Stimulated activated CD8-positive, alpha-beta memory T cell treated with anti-CD3 and anti-CD28 coated beads, Interleukin-7, amount 100 ng/mL, for 1 hour (primary cell): ENCODE data around the gene APEH.

Experiments
- DNase-seq, 2 donors: peaks; one replicate each; pipeline ENCODE4 v3.0.0-alpha.2; 2020; ENCODE audit warnings: low read depth in 2 of 2

Gene APEH

DNA sequence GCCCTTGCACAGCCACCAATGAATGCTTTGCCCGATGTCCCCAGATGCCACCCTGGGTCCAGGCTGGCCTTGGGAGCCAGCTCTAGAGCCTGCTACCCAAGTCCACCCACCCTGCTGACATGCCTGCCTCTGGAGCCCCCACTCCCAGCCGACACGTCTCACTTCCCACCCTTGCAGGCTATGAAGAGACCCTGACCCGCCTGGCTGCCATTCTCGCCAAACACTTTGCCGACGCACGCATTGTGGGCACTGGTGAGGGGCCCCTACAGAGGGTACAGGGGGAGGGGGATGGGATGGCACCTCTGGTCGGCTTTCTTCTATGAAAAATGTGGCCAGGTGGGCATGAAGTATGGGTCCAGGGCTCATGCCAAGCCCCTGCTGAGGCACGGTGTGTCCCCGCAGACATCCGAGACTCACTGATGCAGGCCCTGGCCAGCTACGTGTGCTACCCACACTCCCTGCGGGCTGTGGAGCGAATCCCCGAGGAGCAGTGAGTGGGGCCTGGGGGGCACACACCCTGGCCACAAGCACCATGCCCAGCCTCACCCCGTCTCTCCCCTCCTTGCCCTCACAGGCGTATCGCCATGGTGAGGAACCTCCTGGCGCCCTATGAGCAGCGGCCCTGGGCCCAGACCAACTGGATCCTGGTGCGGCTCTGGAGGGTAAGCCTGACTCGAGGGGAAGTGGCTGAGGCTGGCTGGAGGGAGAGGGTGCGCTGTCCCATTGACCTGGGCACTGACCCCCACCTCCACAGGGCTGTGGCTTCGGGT is 39.4 kb downstream of the APEH start:
- DNase-seq: no peak

DNA sequence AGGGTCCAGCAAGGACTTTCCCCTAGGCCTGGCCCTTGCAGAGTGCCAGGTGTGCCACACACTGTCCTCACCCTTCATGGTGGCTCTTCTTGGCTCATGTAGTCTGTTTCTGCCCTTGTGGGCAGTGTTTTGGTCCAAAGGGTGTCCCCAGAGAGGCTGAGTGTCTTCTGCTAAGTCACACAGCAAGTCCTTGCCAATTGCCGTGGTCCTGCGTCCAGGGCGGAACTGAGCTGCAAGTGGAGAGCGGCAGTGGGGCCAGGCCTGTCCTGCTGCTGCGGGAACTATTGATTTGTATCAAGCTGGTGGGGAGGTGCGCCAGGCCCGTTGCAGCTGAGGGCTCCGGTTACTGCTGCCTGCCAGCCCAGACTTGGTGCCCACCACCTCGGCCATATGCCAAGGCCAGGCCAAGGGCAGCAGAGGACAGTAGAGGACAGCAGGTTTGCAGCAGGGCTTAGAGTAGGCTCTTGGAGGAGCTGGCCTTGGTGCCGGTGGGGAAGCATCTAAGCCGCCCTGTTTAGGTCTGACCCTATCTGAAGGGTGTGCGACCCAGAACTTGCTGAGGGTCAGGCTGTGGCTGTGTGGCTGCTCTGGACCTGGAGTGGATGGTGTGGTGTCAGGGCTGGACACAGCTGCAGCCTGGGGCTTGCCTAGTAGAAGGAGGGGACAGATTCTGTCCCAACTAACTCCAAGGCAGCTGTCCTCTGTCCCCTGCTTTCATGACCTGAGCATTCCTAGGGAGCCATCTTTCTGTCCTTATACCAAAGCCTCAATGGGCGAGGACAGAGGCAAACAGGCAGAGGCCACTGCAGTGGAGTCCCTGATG is 40.8 kb downstream of the APEH start:
- no peak for DNase-seq

GRCh38 chr3:49715611-49716121 is 41.5 kb downstream of the APEH start:
- no peak for DNase-seq

- DNase-seq: no peak
These were observed 42.0 kb downstream of the APEH start for GRCh38 chr3:49716169-49716568.

GRCh38 chr3:49716691-49717210 is 42.6 kb downstream of the APEH start:
- DNase-seq: no peak

DNA sequence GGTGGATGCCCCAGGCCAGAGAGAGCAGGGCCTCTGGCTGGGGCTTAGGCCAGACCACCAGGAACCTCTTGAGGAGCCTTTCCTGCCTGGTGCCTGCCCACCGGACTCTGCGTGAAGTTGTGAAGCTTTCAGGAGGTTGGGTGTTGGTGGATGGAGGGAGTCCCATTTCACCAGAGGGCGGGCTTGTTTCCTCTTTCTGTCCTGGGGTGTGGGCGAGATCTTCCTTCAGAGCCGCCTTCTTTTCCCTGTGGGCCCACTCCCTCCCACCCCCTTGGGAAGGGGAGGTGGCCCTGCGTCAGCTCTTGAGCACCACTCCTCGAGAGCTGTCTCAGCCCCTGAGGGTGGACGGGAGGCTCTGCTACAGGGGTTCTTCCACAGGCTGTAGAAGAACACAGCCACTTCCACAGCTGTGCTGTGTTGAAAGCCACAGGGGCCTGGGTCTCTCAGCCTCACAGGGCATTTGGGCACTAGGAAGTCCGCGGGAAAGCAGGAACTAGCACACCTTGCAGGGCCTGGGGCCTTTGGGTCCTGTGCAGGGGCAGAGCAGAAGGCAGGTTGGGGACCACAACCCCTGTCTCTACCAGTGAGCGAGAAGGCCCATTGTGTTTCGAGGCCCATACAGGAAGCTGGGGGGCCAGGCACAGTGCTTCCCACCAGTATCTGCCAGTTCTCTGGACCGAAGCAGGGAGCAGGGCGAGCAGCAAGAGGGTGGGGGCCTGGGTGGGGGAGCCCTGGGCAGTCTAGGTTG is 43.2 kb downstream of the APEH start:
- DNase-seq: no peak

DNA sequence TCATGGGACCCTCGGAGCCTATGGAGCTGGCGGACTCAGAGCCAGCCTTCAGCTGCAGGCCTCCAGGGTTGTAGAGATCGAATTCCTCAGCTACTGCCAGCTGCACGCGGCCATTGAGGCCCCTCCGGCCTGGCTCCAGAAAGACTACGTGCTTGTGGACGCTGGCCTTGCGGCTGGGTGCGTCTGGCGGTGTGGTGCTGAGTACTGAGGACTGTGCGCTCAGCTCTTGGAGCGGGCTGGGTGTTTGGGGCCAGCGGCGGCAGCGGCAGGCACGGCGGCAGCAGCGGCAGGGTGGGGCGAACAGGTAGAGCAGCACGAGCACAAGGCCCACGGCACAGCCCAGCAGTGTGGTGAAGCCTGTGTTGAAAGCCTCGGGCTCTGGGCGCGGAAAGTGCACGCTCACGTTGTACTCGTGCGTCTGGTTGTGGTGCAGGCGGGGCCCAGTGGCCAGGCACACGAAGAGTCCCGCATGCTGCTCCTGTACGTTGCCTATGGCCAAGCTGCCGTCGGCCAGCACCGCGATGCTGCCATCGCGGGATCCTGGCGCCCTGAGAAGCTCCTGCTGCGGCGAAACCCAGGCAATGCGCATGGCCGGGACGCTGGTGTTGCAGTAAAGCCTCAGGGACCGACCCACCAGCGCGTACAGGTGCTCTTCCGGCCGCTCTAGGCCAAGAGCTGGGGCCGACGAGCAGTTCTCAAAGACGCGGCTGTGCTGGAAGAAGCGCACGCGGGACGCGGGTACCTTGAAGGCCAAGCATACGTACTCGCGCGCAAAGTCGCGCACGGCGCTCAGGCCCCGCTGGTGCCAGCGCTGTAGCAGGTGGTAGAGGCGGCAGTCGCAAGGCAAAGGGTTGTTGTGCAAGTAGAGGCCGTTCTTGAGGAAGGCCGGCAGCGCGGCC is 44.1 kb downstream of the APEH start:
- DNase-seq: no peak

DNA sequence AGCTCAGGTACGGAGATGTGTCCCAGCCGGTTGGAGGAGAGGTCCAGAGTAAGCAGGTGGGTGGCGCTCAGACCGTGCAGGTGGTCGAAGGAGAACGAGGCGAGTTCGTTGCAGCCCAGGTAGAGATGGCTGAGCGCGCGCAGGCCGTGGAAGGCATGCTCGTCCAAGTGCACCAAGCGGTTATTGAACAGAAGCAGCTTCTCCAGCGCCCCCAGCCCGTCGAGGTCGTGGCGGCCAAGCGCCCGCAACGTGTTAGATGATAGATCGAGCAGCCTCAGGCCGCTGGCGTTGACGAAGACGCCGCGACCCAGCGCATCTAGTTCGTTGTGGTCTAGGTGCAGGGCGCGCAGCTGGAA is 44.7 kb downstream of the APEH start:
- no peak for DNase-seq

- peak; percentile 76 to 84 for DNase-seq
These were observed 45.2 kb downstream of the APEH start, which contains the start of gene AMIGO3 for GRCh38 chr3:49719214-49719884. Gene AMIGO3 (minus strand): TSS chr3:49719684. CDS start chr3:49719465, 219 bp downstream.

GRCh38 chr3:49720855-49721595 is 46.9 kb downstream of the APEH start:
- no peak for DNase-seq

GRCh38 chr3:49721596-49721895 is 47.4 kb downstream of the APEH start:
- DNase-seq: no peak

DNA sequence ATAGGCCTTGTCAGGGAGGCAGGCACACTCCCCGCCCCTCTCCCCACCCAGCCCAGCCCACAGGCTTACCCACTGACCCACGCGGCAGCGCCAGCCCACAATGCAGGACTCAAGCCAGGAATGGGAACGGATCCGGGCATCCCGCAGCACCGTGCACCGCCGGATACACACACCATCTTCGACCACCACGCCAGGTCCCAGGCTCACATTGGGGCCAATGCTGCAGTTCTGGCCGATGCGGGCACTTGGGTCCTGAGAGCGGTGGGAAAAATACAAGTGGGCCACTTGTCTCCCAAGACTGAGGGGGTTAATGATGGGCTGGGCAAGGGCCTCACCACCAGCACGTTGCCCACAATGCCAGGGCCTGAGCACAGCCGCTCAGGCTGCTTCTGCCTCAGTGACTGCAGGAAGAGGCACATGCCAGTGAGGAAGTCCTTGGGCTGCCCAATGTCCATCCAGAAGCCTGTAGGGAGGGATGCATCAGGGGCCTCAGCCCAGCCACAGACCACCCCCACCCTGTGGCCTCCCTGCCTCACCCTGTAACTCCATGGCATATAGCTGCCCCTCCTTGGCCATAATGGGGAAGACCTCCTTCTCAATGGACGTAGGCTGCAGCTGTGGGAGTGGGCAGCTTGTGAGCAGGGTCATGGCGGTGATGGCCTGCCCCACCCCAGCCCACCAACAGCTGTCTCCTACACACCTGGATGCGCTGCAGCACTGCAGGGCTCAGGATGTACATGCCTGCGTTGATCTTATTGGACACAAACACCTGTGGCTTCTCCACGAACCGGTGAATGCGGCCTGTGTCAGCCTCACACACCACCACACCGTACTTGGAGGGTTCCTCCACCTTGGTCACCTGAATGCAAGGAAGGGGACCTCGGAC is 48.0 kb downstream of the APEH start:
- no peak for DNase-seq

DNA sequence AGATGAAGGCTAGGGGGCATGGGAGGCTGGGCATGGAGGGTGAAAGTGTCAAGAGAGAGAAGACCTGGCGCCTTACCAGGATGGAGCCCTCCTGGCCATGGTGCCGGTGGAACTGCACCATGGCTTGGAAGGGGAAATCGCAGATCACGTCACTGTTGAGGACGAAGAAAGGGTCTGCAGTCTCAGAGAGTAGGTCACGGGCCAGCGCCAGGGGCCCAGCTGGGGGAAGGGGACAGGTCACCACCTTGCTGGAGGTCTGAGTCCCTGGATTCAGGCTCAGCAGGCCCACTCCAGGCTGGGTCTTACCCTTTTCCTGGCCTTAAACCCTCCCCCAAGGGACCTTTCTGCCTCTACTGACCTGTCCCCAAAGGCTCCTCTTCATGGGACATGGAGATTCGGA is 48.7 kb downstream of the APEH start:
- no peak for DNase-seq

DNA sequence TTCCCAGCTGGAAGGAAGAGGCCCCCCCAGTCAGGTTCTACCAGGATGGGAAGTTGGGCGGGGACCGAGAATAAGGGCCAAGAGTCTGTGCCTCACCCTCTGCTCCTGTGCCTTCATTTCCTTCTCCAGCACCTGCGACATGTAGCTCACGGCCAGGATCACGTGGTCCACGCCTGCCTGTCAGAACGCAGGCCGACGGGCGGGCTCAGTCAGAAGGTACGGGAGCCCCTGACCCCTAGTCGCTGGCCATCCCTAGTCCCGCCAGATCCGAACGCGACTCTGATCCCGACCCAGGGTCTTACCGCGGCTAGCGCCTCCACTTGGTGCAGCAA is 49.1 kb downstream of the APEH start:
- peak in 1 of 2 donors; percentile 20 for DNase-seq

DNA sequence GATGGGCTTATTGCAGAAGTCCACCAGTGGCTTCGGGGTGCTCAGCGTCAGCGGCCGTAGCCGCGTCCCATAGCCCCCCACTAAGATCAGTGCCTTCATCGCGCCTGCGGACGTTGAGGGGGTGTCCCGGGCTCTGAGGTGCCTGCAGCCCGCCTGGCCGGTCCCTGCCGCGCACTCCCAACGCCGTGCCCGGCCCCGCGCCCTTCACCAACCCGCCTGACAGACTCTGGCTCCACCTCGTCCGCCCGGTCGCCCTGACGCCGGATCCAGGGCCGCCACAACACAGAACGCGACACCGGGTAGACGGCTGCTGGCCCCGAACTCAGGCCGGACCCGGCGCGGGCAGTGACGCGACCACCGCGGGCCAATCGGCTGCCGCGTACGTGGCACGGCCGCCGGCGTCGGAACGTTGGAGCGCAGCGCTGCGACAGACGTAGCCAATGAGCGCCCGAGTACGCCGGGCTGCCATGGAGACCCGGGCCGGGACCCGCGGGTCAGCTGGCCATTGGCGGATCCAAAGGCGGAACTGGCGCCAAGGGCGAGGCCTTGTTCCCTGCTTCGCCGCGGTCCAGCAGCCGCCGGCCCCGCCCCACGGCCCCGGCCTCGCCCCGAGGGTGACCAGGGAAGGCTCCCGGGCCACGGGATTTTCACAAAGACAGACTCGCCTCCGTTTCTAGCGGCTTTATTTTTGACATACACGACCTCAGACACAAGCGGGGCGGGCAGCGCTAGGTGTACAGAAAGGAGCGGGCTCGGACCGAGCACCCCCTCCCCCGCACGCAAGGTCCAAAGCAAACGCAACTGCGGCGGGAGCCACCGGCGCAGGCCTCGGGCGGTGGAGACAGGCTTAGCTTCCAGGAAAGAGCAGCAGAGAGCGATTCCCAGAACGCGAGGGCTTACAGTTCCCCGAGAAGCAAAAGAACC is 49.7 kb downstream of the APEH start, which contains the start of gene GMPPB:
GMPPB (minus strand) TSS at position 324 of the 924 bp plus-strand sequence; CDS start at position 99, 225 bp downstream.
- DNase-seq: peak; percentile 81 to 84

GRCh38 chr3:49724586-49724985 is 50.4 kb downstream of the APEH start:
- no peak for DNase-seq

GRCh38 chr3:49725906-49726681 is 51.9 kb downstream of the APEH start:
- no peak for DNase-seq
